Large intestine (tissue), 3 donors: ENCODE measurements around the gene TTBK1. TPM values are rescaled to one million over a fixed set of nuclear protein-coding genes. Genes with fewer than 3 reads are reported as not detected.

Source experiments
- DNase-seq, 2 donors: peaks; one replicate each; pipeline versions ENCODE4 v3.0.0 to v3.0.0-alpha.2; 2013
- H3K27ac ChIP-seq: one replicate; pipeline ENCODE4 v1.5.1; 2013; ENCODE audit warnings: low read length
- H3K27me3 ChIP-seq: 2 replicates; pipeline ENCODE4 v1.6.1; 2013; ENCODE audit warnings: low read length; ENCODE audit not compliant: control insufficient read depth, insufficient read depth
- H3K36me3 ChIP-seq: 2 replicates; pipeline ENCODE4 v1.6.1; 2013; ENCODE audit warnings: low read length; ENCODE audit not compliant: control insufficient read depth, insufficient read depth
- H3K4me1 ChIP-seq: one replicate; pipeline ENCODE4 v1.6.1; 2013; ENCODE audit warnings: low read length; ENCODE audit not compliant: control insufficient read depth, insufficient read depth
- H3K4me3 ChIP-seq: one replicate; pipeline ENCODE4 v1.5.1; 2013; ENCODE audit warnings: low read length
- H3K9me3 ChIP-seq: one replicate; pipeline ENCODE4 v1.6.1; 2013; ENCODE audit warnings: mild to moderate bottlenecking, low read depth, low read length, moderate library complexity; ENCODE audit not compliant: control insufficient read depth
- WGBS: methylation state at CpG from one replicate; pipeline ENCODE4 v1.1.5; 2013; ENCODE audit warnings: low lambda C conversion rate; ENCODE audit not compliant: insufficient coverage; 5-methylcytosine and 5-hydroxymethylcytosine counted together
- polyA plus RNA-seq: library from polyadenylated mRNA; unstranded; fragments of 120-200 nt; gene quantifications from one replicate; pipeline ENCODE4 v1.2.1, GENCODE V29; 2013

Gene TTBK1
- polyA plus RNA-seq, 1 donor: 3.8 TPM

DNA sequence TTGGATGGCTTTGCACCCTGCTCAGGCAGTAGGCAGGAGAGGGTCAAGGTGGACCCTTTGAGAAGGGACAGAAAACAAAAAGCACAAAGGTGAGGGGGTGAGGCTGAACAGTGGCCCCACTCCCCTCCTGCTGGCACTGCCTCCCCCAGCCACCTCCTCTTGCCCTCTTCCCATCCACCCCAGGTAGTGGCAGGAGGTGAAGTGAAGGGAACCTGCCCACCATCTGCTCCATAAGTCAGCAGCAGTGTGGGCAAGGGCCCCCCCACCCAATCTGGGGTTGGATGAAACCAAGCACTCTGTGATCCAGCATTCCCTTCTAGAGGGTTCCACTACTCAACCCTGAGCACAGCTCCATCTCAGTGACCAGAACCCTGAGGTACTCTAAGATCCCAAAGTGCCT lies 28.7 kb downstream of the TTBK1 start:
- peak overlapping the region; percentile 83 for H3K27ac ChIP-seq
- no peak for DNase-seq
- peaks cover 92% of the 10 kb centered on the region for H3K4me1 ChIP-seq
- no peak overlapping the region for H3K4me3 ChIP-seq
- H3K9me3 ChIP-seq: no peaks in the 10 kb centered on the region
- H3K36me3 ChIP-seq: no peaks in the 10 kb centered on the region
- H3K27me3 ChIP-seq: peaks cover 8% of the 10 kb centered on the region

DNA sequence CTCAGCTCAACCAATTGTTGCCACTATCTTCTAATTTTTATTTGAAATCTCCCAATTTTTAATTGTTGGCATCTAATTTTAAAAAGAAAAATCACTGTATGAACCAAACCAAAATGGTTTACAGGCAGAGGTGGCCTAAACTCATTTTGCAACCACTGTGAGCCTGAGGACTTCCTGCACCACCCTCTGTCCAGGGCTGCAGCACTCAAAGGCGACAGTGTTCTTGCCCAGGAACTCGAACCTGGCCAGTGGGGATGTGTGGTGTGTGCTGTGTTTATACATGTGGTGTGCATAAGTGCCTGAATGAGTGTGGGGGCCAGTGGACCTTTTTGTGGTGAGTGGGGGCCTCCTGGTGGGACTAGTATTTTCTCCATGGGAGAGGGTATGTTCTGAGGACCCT lies 30.4 kb downstream of the TTBK1 start:
- Histone ChIP-seq H3K9me3 (no peaks in the 10 kb centered on the region), H3K27me3 (peaks cover 8% of the 10 kb centered on the region), H3K4me3 (no peak overlapping the region), H3K4me1 (peaks cover 92% of the 10 kb centered on the region), H3K36me3 (no peaks in the 10 kb centered on the region), H3K27ac (peak overlapping the region; percentile 30)
- no CpG with 5 or more reads among the region's 2 CpGs for WGBS
- no peak for DNase-seq

DNA sequence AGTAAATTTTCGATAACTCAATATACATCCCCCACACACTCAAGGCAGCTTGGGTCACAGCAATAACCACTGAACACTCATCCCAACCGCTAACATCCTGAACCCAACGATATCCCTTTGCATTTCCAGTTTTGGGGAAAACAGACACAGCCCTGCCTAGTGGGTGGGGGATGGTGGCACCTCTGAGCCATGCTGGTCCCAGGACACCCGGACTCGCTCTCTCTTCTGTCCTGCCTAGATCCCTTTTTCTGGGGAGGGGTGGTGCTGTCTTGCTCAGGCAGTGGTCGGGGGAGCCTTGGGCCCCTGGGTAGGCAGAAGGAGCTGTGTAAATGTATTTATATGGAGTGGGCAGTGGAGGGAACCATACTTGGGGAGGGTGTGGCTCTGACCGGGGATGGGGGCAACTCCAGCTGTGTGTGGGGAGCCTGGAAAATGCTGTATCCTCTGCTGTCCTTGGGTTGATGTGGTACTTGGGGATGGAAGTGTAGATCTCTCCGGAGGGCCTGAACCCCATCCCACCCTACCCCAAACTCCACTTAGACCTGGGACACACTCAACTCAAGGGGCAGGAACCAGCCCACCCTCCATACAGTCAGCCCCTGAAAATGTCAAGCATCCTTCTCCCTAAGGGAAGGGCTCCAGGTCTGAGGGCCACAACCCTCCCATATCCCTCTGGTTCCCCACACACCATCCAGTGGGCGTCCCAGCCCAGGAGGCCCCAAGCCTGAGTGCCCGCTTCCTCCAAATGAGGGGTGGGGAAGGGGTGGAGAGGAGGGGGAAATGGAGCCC lies 31.0 kb downstream of the TTBK1 start:
- DNase-seq: no peak
- H3K27ac ChIP-seq: peak overlapping the region; percentile 90
- peaks cover 8% of the 10 kb centered on the region for H3K27me3 ChIP-seq
- no peaks in the 10 kb centered on the region for H3K9me3 ChIP-seq
- peaks cover 92% of the 10 kb centered on the region for H3K4me1 ChIP-seq
- no peaks in the 10 kb centered on the region for H3K36me3 ChIP-seq
- WGBS: no CpG with 5 or more reads among the region's 10 CpGs
- peak overlapping the region; percentile 65 for H3K4me3 ChIP-seq

DNA sequence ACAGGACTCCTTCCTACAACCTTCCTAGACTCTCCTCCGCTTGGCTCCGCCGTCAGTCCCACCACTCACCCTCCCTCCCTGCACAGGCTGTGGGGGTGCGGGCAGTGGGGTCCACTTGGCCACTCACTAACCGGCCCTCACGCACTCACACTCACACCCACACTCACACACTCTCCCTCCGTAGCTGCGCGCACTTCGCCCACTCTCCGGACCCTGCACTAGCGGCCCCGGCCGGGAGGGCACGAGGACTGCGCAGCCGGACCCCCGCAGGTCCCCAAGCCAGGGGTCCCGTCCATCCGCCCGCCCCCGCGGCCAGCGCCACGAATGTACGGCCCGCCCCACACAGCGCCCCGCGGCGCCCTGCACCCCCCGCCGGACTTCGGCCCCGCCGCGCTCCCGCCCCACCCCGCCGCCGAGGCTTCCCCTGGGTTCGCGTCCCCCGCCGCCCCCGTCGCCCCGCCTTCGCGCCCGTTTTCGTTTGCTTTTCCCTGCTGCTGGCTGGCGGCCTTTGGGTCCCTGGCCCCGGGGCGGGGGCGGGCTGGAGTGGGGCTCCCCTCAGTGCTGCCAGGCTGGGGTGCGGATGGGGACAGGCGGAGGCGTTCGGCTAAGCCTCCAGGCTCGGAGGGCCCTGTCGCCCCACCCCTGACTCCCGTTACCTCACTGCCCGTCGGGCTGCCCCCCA lies 31.8 kb downstream of the TTBK1 start:
- Histone ChIP-seq H3K36me3 (no peaks in the 10 kb centered on the region), H3K4me1 (peaks cover 90% of the 10 kb centered on the region), H3K27ac (peak overlapping the region; percentile 94), H3K9me3 (no peaks in the 10 kb centered on the region), H3K4me3 (peak overlapping the region; percentile 65), H3K27me3 (peaks cover 8% of the 10 kb centered on the region)
- peak; percentile 73 to 93 for DNase-seq
- no CpG with 5 or more reads among the region's 65 CpGs for WGBS

DNA sequence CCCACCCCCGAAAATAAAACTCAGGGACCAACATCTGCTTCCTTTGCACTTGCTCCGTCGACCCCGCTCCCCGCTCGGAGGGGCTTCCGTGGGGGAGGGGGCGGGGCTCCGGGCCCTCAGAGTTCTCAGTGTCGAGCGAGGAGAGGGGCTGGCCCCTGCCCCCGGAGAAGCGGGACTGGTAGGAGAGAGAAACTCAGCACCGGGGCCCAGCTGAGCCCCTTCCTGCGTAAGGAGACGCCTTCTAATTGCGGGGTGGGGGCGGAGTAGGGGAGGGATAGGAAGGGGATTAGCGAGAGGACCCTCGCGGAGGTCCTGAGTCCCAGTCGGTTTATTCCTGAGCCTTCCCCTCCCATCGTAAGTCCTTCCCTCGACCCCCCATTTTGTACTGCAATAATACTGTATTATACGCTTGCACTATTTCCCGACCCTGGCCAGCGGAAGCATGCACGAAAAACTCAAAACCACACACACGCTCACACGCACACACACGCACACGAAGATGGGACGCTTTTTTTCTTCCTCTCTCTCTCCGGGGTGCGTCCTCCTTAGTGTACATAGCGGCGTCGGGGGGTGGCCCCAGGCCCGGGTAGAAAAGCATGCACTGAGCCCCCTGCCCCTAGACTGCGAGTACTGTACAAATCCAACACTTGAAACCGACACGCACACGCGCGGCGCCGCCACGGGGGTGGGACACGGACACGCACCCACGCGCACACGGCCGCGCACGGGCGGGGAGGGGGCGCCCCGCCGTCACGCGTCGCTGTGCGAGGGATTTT lies 32.7 kb downstream of the TTBK1 start:
- peak overlapping the region; percentile 39 for H3K4me3 ChIP-seq
- peak overlapping the region; percentile 94 for H3K27ac ChIP-seq
- WGBS: no CpG with 5 or more reads among the region's 64 CpGs
- H3K27me3 ChIP-seq: peaks cover 8% of the 10 kb centered on the region
- peak in 1 of 2 donors; percentile 63 for DNase-seq
- H3K9me3 ChIP-seq: no peaks in the 10 kb centered on the region
- no peaks in the 10 kb centered on the region for H3K36me3 ChIP-seq
- H3K4me1 ChIP-seq: peaks cover 83% of the 10 kb centered on the region

GRCh38 chr6:43276577-43277305 lies 33.5 kb downstream of the TTBK1 start:
- peaks cover 8% of the 10 kb centered on the region for H3K27me3 ChIP-seq
- WGBS: no CpG with 5 or more reads among the region's 11 CpGs
- DNase-seq: peak; percentile 82 to 94
- H3K4me1 ChIP-seq: peaks cover 77% of the 10 kb centered on the region
- peak overlapping the region; percentile 94 for H3K27ac ChIP-seq
- H3K9me3 ChIP-seq: no peaks in the 10 kb centered on the region
- H3K4me3 ChIP-seq: no peak overlapping the region
- H3K36me3 ChIP-seq: no peaks in the 10 kb centered on the region

GRCh38 chr6:43277306-43277642 lies 34.0 kb downstream of the TTBK1 start:
- H3K4me3 ChIP-seq: no peak overlapping the region
- H3K36me3 ChIP-seq: no peaks in the 10 kb centered on the region
- peak overlapping the region; percentile 94 for H3K27ac ChIP-seq
- WGBS: no CpG with 5 or more reads among the region's 6 CpGs
- no peaks in the 10 kb centered on the region for H3K9me3 ChIP-seq
- DNase-seq: no peak
- H3K4me1 ChIP-seq: peaks cover 71% of the 10 kb centered on the region
- H3K27me3 ChIP-seq: peaks cover 8% of the 10 kb centered on the region

DNA sequence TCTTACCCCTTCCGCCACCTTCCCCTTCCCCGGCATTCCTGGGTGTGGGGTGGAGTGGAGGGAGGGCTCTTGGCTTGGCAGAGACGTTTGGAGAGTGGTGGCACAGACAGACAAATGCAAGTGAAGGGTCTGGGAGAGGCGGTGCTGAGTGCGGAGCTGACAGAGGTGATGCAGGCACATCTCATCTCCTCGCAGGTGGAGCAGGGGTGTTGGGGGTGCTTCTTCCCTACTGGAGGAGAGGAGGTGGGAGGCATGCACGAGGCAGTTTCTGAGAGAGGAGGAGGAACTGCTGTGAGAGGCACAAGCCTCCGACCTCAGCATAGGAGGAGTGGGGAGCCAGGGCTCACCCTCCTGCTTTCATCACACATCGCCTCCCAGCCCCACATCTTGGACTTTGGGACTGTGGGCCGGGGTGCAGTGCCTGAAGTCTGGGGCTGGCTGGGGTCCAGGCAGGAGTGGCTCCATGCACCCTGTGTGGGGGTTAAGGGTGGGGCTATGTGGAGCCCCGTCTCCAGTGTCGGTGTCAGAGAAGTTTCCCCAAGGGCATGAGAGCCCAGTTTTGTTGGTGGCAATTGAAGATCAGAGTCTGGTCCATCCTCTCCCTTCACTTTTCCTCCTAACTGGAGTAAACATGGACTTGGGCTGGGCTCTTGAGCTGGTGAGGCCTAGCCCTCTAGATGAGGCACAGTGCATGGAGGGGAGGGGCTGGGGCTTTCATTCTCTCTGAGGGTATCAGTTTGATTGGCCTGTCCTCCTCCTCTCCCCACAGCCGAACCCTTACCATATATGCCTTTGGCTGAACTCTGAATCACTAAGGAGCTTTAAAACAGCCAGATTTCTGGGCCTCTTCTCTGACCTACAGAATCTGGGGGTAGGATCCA lies 34.6 kb downstream of the TTBK1 start:
- no peaks in the 10 kb centered on the region for H3K36me3 ChIP-seq
- peaks cover 67% of the 10 kb centered on the region for H3K4me1 ChIP-seq
- no peaks in the 10 kb centered on the region for H3K9me3 ChIP-seq
- DNase-seq: peak; percentile 94 to 97
- peaks cover 8% of the 10 kb centered on the region for H3K27me3 ChIP-seq
- H3K27ac ChIP-seq: peak overlapping the region; percentile 94
- no CpG with 5 or more reads among the region's 13 CpGs for WGBS
- H3K4me3 ChIP-seq: no peak overlapping the region

DNA sequence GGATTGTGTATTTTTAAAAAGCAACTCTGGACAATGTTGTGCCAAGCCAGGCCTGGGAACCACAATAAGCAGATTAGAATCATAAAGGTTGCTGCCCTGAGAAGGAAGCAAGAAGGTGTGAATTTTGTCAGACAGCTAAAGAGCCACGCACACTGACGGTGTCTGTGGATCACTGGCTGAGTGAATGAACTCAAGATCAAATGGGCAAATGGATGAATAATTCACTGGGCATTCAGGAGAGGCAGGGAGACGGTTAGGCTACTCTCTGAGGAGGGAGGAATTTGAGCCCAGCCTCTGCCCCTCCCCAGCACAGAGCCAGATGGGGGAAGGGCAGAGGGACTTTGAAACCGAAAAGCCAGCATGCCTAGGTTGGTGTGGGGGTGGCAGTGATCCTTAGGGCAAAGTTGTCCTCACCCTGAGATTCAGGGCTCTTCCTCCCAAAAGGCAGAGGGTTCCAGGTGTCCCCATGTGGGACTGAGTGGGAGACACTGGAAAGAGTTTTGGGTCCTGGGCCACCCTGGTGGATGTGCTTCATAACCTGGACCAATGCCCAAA lies 35.3 kb downstream of the TTBK1 start:
- WGBS: no CpG with 5 or more reads among the region's 4 CpGs

More for the DNA sequence above, 35.3 kb downstream of the TTBK1 start:
- Histone ChIP-seq H3K4me3 (no peak overlapping the region), H3K27me3 (peaks cover 8% of the 10 kb centered on the region), H3K4me1 (peaks cover 62% of the 10 kb centered on the region), H3K36me3 (no peaks in the 10 kb centered on the region), H3K9me3 (no peaks in the 10 kb centered on the region), H3K27ac (peak overlapping the region; percentile 94)
- peak; percentile 73 to 92 for DNase-seq
